HG02571 (cell line): ENCODE measurements around the gene P3H1.

ENCODE experiments used
- ATAC-seq: cut with Tn5 transposase; IDR thresholded peaks from one replicate; pipeline ENCODE4 v1.9.1; 2021; ENCODE audit warnings: mild to moderate bottlenecking, moderate library complexity; ENCODE audit not compliant: unreplicated experiment

The P3H1 gene

DNA sequence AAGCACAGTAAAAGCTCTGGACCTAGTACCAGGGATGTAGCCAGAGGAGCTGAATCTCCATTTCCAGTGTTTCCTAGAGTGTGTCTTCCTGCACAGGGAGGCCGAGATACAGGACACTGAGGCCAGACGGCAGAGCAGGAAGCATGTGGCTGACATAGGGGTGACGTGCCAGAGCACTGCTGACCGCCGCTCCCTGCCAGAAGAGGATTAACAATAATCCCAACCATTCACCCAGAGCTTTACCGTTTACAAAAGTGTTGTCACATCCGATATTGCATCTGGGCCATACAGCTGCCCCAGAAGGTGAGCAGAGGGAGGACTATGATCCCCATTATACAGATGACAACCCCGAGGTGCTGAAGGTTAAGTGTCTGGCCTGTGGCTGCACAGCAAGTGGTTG, 21.0 kb downstream of the P3H1 start:
- no peak for ATAC-seq

DNA sequence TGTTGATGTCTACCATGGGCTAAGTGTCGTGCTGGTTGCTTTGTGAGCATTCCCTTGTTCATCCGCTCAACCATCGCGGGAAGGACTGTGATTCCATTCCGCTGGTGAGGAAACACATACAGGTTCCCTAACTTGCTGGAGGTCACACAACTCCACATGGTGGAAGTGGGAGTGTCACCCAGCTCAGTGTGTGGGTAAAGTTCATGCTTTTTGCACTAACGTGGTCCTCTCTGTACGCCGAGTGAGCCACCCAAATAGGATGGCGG, 22.7 kb downstream of the P3H1 start:
- ATAC-seq = no peak

DNA sequence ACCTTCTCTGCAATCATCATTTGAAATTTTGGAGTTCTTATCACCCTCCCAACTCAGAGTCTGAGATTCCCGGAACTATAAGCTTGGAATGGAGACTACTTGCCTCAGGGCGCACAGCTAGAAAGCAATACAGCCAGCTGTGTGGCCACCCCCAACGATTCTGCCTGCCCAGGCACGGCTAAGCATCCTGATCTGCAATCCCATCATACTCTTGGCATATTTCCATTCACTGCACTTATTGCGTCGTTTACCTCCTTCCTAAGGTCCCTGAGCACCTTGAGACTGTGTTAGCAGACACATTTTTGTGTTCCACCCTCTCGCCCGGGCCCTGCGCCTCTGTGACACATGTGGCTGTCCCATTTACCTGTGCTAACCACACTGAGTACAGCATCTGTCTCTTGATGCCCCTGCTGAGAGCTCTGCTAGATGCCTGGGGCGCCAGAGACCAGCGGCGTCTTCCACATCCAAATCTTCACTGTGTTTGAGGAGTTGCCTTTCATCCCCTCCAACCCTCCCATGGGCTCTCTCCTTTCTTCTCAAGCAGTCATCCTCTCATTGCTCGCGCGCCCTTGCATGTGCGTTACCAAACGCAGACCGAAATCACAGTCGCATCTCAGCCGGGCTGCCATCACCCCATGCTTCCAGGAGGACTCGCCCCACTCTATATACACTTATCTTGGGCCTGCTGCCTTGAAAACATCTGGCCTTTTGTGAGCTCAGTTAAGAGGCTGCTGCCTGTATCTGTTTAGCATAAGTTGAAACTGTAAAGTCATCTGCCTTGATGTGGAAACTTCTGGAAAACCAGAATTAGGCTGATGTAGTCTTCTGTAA, 23.3 kb downstream of the P3H1 start:
- no peak for ATAC-seq

DNA sequence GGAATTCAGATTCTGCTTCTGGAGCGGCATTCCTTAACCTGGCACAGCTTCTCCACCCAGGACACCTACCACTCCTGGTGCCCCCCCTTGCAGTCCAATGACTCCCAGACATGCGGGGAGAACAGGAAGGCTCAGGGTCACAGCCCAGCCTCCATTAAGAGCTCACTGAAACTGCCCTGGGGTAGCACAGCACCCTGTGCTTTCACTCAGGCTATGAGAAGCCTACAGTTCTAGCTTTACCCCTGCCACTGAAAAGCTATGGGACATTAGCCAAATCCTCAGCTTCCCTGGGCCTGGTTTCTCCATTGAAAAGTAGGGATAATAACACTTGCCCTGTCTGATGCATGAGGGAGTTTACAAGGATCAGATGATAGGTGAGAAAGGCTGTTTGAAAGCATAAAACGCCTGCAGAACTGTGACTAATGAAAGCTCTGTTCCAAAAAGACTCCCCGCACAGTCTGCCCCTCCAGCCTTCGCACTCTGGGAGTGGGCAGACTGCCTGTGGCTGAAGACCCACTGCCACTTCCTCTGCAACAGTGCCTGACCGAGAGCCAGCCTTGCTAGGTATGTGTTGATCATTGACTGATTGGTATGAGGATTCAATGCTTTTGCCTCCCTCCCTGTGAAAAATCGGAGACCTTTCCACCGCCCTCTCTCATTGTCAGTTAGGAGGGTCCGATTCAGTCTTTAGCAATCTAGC, 24.1 kb downstream of the P3H1 start:
- ATAC-seq = no peak

DNA sequence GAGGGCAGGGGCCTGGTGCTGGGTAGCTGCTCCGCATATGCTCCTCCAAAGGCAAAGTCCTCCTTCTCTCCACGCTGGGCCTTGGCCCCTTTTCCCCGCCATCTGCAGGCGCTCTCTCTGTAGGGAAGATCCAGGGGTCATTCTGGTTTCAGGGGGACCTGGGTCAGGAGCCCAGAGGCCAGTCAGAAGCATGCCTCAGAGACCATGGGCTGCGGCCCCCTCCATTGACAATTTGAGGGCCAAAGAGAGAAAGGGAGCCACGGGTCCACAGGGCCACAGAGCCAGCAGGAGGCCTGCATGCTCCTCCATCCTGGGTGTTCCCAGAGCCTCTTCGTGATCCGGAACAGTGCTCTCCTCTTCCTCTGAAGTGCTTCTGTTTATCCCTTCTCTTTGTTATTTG, 24.7 kb downstream of the P3H1 start:
- no peak for ATAC-seq

DNA sequence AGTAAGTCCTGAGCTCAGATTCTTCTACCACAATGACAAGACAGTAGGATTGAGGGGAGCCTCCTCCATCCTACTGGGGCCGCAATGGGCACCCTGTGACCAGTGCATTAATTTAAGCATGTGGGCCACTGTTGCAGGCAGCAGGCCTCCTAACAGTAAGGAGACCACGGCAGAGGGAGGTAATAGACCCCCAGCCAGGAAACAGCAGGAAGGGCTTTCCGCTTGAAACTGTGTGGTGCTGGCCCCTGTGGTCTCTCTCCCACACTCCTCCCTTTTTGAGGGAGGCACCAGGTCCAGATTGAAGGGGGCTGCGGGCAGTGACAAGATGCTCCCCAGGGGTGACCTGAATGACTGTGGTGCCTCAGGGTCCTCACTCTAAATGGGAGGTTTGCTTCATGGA, 25.1 kb downstream of the P3H1 start:
- no peak for ATAC-seq

DNA sequence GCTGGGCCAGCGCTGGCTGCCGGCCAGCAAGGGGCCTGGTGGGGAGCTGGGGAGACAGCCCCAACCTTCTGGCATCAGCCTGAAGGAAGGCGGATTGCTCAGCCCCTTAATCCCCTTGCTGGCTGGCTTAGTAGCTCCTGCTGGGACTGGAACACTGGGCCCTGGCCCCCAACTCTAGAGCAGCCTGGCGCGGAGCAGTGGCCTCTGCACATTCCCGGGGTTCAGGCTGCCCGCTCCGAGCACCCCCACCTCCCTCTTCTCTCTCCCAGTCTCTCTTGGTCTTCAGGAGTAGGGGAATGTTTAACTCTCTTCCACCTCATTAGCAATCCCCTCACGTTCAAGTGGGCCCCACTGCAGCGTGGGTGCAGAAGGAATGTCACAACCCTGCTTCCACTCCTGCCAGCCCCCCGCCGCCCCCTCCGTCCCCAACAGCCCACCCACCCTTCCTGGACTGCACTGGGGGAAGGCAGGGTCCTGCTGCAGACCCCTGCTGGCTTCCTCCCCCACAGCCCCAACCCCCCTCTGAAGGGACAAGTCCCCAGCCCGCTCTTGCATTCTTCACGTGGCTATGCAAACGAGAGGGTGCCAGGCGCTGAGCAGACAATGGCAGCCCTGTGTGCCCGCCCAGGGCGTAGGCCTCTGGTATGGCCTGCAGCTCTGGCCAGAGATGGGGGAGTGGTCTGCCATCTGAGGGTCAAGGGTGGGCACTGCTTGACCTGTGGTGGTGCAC, 25.8 kb downstream of the P3H1 start:
- ATAC-seq = no peak

DNA sequence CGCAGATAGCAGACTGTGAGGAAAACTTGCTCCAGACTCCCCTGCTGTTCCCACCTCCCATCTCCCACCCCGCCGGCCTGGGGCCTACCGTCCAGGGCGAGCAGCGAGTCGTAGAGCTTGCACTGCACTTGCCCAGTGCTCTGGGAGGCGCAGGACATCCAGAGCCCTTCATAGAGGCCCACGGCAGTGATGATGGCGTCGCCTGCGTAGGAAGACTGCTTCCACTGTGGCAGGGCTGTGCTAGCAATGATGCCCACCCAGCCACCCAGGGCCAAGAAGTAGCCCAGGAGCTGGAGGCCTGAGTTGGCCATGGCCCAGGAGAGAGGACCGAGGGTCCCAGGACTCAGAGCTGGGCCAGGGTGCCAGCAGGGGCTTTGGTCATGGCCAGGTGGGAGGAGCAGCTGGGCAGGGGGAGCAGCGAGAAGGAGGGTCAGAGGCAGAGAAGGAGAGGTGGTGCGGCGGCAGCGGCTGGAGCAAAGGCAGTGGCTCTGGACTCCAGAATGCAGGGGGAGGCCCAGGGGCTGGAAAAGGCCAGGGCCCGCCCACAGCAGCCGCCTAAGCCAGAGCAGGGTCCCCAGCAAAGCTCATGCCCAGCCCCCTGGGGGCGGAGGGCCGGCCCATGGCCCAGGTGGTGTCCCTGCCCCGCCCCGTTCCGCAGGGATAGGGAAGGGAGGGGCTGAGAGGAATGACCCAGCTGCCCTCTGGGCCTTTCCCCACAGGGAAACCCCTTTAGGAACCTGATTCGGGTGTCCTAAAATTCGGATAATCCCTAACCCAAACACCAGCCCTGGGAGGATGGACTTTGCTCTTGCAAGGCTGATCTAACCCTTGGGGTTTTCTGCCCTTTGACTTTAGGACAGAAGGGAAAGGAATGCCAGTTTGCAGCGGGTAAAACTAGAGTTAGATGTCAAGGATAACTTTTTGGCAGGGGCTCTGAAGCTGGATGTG, 26.8 kb downstream of the P3H1 start, which contains the start of gene CLDN19:
Gene CLDN19 (minus strand): TSS at position 484 of the 948 bp plus-strand sequence. CDS start 173 bp downstream, at position 311.
- no peak for ATAC-seq

DNA sequence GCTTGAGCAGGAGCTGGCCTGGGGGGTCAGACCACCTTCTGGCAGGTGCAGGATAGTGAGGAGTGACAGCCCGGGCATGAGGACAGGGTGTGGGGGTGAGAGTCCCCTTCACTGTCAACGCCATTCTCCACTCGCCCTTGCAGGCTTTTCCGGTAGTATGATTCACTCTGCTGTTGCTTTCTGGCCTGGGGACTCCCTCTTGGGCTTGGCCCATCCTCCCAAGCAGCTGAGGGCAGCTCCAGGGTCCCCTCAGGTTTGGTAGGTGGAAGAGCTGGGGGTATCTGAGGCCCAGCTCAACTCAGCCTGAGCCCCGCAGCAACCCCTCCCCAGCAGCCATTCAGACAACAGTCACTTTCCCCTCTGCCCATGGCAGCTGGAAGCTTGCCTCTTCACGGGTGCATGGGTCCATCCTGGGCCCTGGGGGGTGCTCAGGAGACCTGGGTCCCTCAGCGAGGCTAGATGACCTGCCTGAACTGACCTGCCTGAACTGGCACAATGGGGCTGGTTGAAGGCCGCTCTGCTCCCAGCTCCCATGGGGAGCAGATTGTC, 28.1 kb downstream of the P3H1 start:
- no peak for ATAC-seq

DNA sequence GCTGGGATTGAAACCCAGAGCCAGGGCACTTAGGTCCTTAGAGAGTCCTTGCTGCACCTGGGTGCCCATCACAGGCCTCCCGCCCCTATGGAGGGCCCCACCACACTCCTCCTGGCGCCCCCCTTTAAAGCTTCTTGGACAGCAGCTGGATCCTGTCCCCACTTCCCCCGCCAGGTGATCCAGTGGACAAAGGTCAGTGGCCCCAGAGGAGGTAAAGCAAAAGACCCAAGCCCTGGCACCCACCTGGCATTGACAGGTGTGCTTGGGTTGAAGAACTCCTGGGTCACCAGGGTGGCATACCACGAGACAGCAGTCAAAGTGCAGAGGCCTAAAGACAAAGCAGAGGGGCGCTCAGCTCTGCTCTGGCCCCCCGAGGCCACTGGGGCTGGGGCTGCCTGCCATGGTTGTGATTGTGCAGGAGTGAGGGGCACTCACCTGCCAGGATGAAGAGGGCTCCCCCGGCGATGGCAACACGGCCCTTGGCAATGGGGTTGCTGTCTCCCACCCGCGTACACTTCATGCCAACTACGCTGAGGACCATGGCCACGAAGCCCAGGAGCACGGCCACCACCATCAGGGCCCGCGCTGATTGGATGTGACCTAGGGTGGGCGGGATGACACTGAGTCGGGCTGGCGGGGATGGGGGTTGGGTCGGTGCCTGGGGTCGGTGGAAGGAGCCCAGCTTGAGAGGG, 28.7 kb downstream of the P3H1 start:
- no peak for ATAC-seq

DNA sequence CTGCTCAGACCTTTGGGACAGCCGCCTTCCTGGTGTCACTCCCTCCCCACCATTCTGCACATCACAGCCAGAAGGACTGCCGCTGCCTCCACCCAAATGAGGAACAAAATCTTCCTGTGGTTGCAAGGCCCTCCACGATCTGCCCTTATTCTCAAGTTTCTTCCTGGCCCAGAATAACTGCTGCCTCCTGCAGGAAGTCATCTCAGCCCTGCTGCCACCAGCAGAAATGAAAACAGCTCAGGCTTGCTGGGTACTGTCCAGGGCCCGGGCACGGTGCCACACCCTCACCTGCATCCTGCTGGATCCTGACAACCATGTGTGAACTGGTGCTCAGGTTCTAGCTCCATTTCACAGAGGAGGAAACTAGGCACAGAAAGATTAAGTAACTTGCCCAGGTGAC, 29.6 kb downstream of the P3H1 start:
- ATAC-seq = no peak

DNA sequence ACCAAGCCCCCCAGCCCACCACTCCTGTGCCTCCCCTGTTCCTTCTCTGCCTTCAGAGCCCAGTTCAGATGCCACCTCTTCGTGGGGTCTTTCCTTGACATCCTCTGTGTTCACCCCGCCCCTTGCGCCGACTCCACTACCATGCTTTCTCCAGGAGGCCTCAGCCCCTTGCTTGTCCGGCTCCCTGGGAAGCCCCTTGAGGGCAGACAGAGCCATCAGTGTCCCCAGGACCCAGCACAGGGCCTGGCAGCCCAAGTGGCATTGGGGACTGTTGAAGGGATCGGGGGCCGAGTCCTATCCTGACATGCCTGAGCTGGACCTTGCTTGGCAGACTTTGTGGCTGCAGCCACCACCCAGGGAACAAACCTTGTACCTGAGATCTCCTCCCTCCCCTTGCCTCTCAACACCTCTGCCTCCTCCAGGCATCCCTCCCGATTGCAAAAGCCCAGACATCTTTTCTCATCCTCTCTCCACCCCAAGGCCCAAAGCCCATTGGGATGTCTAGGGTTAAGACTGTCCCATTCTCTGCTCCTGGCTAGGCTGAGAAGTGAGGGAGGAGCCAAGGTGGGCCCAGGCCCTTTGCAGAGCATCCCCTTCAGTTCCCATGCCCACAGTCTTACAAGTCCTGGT, 30.1 kb downstream of the P3H1 start:
- no peak for ATAC-seq

DNA sequence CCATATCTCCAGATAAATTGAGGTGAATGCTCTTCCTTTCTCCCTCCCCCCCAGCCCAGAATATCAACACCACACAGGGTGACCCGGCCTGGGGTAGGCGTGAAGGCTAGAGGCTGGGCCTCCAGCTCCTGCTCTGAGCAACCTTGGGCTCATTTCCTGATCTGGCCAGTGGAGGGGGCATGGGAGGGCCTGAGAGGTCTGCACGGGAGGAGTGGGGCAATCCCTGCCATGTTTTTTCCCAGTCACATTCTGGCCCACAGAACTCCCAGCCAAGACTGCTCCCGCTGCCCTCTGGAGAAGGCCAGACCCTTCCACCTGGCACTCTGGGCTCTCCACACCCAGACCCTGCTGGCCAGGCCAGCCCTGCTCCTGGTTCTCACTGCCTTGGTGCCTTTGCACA, 30.7 kb downstream of the P3H1 start:
- no peak for ATAC-seq

DNA sequence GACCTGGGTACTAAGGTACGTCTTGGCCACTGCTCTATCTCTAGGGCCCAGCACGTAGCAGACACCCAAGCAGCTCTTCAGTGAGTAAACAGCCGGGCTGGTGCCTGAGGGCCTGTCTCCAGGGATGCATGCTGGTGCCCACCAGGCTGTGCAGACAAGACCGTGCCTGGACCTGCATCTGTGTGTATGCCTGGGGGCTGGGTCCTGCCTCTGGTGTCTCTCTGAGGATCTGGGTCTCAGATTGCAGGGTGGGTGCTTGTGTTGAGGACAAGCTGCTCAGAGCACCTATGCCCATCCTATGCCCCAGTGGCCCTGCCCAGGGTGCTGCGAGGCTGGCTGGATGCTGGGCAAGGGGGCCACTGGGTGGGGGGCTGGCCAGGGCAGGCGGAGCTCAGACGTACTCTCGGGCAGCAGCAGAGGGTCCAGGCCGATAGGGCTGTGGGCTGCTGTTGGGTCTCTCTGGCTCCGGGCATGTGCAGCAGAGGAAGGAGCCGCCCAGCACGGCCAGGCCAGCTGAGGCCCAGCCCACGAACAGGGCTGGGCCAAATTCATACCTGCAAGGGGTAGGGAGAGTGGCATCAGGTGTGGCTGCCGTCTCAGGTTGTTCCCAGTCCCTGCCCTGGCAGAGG, 31.2 kb downstream of the P3H1 start:
- no peak for ATAC-seq

DNA sequence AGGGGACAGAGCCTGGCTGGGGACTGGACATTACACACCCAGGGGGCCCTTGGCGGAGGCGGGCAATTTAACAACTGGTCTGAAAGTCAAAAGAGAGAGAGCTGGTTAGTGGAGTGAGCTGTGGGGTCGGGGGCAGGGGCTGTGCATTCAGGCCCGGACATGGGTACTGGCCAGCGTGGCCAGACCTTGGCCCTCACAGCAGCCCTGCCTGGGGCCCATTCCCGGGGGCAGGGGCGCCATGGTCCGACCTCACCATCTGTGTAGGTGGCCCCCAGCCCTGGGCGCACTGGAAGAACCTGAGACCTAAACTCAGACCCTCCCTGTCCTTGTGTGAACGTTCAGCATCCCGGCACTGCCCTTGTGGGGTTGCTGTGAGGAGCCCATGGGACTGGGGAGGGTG, 31.8 kb downstream of the P3H1 start:
- no peak for ATAC-seq

DNA sequence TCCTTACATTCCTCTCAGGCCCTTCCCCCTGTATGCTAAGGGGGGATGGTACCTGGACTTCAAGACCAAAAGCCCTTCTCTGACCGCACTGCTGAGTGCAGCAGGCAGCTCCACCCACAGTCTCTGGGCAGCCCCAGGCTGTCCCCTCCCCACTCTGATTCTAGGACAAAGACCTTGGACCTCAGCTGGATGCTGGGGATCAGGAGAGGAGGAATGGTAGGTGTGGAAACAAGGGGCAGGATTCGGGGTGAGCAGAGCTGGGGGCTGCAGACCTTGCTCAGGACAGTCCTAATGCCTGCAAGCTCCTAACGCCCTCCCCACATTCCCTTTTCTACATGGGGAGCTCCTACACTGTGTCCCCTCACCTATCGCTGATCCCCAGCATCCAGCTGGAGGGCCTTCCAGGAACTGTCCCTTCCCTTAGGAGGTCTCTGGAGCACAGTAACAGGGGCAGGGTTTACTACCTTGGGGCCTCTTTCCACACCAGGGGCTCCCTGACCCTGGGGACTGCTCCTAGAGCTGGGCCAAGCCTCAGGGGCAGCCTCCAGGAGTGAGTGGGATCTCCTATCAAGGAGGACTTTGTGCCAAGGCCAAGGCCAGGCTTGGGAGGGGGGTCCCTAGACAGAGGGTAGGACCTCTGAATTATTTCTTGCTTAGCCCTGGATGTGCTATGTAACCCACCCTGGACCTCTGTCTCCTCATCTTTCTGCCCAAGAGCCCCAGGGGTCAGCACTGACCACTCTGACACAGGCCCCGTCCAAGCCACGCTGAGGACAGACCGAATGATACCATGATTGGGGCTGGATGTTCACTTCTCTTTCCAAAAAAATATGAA, 32.4 kb downstream of the P3H1 start:
- no peak for ATAC-seq

DNA sequence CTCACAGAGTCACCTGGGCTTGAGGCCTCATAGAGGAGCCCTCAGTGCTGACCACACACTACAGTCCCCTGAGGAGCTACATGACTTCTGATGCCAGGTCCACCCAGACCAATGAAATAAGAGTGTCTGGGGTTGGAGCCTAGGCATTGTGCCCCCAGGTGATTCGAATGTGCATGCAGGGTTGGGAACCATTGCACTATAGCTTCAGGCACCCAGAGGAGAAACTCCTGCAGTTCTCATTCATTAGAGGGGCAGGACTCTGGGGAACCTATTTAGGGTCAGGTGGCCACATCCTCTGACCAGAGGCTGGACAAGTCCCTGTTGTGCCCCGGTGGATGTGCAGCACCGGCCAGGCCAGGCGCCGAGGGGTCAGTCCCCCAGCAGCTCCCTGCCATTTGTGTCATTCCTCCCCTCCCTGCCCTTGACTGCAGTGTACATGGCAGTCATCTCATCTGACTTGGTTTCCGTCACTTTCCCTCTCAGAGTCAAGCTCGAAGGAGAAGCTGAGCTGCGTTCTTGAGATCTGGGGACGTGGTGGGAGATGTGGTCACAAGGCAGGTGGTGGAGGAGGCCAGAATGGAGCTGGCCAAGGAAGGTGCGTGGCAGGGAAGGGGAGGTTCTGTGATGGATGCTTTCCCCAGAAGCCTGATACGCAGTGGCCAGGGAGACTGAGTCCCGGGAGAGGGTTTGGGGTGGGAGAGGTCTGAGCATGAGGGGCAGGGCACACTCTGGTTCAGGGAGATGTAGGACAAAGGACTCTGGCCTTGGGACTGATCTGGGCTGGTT, 33.2 kb downstream of the P3H1 start:
- no peak for ATAC-seq
